ENCODE data around the gene MEGF6. TPM values are rescaled to one million over a fixed set of nuclear protein-coding genes. Genes with fewer than 3 reads are reported as not detected.
"Not testable (repeated sequence)": the region's sequence is repeated elsewhere in the genome, so short reads cannot be mapped to it uniquely, and the experiment has no call there.

Gene MEGF6
- total RNA-seq, 2 experiments from 2014 or later = 57.5 to 62.2 TPM

DNA sequence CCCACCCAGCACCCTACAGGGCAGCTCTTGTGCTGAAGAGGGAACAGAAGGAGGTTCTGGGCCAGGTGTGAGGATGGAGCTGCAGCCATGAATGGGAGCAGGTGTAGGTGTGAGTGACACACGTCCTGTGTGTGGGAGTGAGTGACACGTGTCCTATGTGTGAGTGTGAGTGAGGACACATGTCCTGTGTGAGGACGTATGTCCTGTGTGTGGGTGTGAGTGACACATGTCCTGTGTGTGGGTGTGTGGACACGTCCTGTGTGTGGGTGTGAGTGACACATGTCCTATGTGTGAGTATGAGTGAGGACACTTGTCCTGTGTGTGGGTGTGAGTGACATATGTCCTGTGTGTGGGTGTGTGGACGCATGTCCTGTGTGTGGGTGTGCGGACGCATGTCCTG is 26.4 kb downstream of the MEGF6 start:
- TF ChIP-seq, protein P1, sequence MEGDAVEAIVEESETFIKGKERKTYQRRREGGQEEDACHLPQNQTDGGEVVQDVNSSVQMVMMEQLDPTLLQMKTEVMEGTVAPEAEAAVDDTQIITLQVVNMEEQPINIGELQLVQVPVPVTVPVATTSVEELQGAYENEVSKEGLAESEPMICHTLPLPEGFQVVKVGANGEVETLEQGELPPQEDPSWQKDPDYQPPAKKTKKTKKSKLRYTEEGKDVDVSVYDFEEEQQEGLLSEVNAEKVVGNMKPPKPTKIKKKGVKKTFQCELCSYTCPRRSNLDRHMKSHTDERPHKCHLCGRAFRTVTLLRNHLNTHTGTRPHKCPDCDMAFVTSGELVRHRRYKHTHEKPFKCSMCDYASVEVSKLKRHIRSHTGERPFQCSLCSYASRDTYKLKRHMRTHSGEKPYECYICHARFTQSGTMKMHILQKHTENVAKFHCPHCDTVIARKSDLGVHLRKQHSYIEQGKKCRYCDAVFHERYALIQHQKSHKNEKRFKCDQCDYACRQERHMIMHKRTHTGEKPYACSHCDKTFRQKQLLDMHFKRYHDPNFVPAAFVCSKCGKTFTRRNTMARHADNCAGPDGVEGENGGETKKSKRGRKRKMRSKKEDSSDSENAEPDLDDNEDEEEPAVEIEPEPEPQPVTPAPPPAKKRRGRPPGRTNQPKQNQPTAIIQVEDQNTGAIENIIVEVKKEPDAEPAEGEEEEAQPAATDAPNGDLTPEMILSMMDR (IDR thresholded peaks at IDR 0.05) = no peak
- Histone ChIP-seq H3K4me1 (ENCODE audit: insufficient read depth, low read length) (no peaks in the 10 kb centered on the region), H3K27ac (ENCODE audit: low read depth in 1 of 2, low read length in 2 of 2) (no peak overlapping the region), H3K9me3 (ENCODE audit: control insufficient read depth in 1 of 2, insufficient read depth in 1 of 2, low read length in 2 of 2) (peaks cover 0 to 3% of the 10 kb centered on the region in 2 experiments), H3K36me3 (ENCODE audit: insufficient read depth, low read length) (no peaks in the 10 kb centered on the region), H3K27me3 (ENCODE audit: control insufficient read depth in 1 of 2, insufficient read depth in 2 of 2, low read length in 2 of 2) (no peaks in the 10 kb centered on the region), H3K4me3 (ENCODE audit: low read length) (no peak overlapping the region)
- H3K27me3 Mint-ChIP-seq = no peaks in the 10 kb centered on the region
- DNase-seq (no peak), ATAC-seq (ENCODE audit: poor library complexity) (no peak)
- H3K4me3 Mint-ChIP-seq = no peak overlapping the region
- intact Hi-C loops (cut with DNase I, micrococcal nuclease) = loop anchor here in 1 of 2 experiments (5.0 kb wide), 1 partner anchor 33 kb away; no protein-coding TSS in a partner anchor
- POLR2A ChIA-PET = no interaction called here
- H3K4me1 Mint-ChIP-seq (ENCODE audit: low read depth) = no peaks in the 10 kb centered on the region
- H3K36me3 Mint-ChIP-seq (ENCODE audit: low read depth) = no peaks in the 10 kb centered on the region
- H3K27ac Mint-ChIP-seq = no peak overlapping the region
- CTCF ChIA-PET = no interaction called here
- H3K9me3 Mint-ChIP-seq = no peaks in the 10 kb centered on the region

DNA sequence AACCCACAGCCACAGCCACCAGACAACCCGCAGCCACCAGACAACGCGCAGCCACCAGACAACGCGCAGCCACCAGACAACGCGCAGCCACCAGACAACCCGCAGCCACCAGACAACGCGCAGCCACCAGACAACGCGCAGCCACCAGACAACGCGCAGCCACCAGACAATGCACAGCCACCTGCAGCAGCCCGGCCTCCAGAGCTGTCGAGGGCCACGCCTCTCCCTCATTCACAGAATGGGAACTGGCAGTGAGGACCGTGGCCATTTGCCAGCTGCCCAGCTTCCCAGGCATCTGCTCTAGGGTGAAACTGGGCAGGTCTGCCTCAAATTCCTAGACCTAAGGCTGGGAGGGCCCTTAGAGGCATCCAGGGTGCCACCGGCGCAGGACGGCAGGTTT is 27.6 kb downstream of the MEGF6 start:
- H3K27ac ChIP-seq (ENCODE audit: low read depth in 1 of 2, low read length in 2 of 2); H3K4me1 ChIP-seq (ENCODE audit: insufficient read depth, low read length); H3K27me3 ChIP-seq (ENCODE audit: control insufficient read depth in 1 of 2, insufficient read depth in 2 of 2, low read length in 2 of 2); H3K36me3 ChIP-seq (ENCODE audit: insufficient read depth, low read length); H3K4me3 ChIP-seq (ENCODE audit: low read length); H3K9me3 ChIP-seq (ENCODE audit: control insufficient read depth in 1 of 2, insufficient read depth in 1 of 2, low read length in 2 of 2); H3K9me3 Mint-ChIP-seq; CTCF ChIA-PET; POLR2A ChIA-PET; DNase-seq; H3K36me3 Mint-ChIP-seq (ENCODE audit: low read depth); ATAC-seq (ENCODE audit: poor library complexity); intact Hi-C loops (cut with DNase I, micrococcal nuclease); H3K4me1 Mint-ChIP-seq (ENCODE audit: low read depth); H3K27me3 Mint-ChIP-seq; H3K4me3 Mint-ChIP-seq; H3K27ac Mint-ChIP-seq: not testable (repeated sequence)

DNA sequence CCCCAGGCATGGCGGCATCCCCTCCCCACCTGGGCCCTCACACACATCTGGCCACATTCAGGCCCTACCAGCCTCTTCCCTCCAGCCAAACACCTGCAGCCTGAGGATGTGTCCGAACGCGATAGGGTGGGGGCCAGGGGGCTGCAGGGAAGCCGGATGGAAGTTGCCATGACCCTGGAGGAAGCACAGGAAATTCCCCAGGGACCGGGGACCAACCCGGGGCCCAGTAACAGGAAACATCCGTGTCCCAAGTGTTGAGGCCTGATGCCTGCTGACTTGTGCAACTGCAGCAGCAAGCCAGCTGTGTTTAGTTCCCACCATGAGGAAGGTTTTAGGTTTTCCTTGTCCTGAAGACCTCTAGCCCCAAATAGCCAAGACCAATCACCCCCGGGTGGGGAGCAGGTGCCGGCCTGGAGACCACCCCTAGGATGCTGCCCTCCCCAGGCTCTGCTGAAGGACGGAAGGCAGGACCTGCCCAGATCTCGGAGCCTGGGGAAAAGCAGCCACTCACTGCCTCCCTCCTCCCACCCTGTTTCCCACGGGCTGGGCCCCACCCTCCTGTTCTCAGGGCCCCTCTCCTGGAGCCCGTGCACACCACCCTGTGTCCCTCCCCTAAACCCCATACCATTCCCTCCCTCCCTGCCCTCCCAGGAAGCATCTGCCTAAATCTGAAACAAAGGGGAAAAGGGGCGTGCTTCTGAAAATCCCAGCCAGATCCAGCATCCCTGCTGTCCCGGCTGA is 29.8 kb downstream of the MEGF6 start:
- intact Hi-C loops (cut with DNase I, micrococcal nuclease) = no loop called here
- H3K27ac ChIP-seq (ENCODE audit: low read depth in 1 of 2, low read length in 2 of 2) = no peak overlapping the region
- TF ChIP-seq, protein P1 (IDR thresholded peaks at IDR 0.05) = no peak
- peaks cover 0 to 5% of the 10 kb centered on the region in 2 experiments for H3K9me3 ChIP-seq (ENCODE audit: control insufficient read depth in 1 of 2, insufficient read depth in 1 of 2, low read length in 2 of 2)
- H3K4me1 Mint-ChIP-seq (ENCODE audit: low read depth) = no peaks in the 10 kb centered on the region
- no peak overlapping the region for H3K27ac Mint-ChIP-seq
- H3K4me1 ChIP-seq (ENCODE audit: insufficient read depth, low read length) = no peaks in the 10 kb centered on the region
- H3K9me3 Mint-ChIP-seq = no peaks in the 10 kb centered on the region
- ATAC-seq (ENCODE audit: poor library complexity) (no peak), DNase-seq (no peak)
- H3K36me3 Mint-ChIP-seq (ENCODE audit: low read depth) = no peaks in the 10 kb centered on the region
- ChIA-PET CTCF (no interaction called here), POLR2A (no interaction called here)
- H3K4me3 ChIP-seq (ENCODE audit: low read length) = no peak overlapping the region
- H3K36me3 ChIP-seq (ENCODE audit: insufficient read depth, low read length) = no peaks in the 10 kb centered on the region
- H3K27me3 ChIP-seq (ENCODE audit: control insufficient read depth in 1 of 2, insufficient read depth in 2 of 2, low read length in 2 of 2) = no peaks in the 10 kb centered on the region
- H3K27me3 Mint-ChIP-seq = no peaks in the 10 kb centered on the region
- no peak overlapping the region for H3K4me3 Mint-ChIP-seq

DNA sequence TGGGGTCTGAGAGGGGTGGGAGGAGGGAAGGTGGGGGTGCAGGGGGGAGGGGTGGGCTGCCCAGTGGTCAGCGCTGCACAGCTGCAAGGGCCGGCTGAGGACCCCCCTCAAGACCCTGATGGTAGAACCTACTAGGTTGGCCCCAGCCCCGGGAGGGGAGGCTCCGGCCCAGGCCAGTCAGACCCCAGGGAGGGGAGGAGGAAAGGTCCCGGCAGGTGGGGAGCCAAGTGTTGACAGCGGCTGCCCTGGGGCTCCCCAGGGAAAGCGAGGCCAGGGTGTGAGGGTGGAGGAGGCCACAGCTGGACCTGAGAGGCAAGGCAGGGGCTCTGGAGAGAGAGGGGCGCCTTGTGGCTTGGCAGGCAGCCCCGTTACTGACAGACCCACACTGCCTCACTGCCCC is 31.1 kb downstream of the MEGF6 start:
- Mint-ChIP-seq H3K27me3 (no peaks in the 10 kb centered on the region), H3K4me1 (ENCODE audit: low read depth) (no peaks in the 10 kb centered on the region), H3K9me3 (no peaks in the 10 kb centered on the region), H3K4me3 (no peak overlapping the region), H3K27ac (no peak overlapping the region), H3K36me3 (ENCODE audit: low read depth) (no peaks in the 10 kb centered on the region)
- Histone ChIP-seq H3K27ac (ENCODE audit: low read depth in 1 of 2, low read length in 2 of 2) (no peak overlapping the region), H3K27me3 (ENCODE audit: control insufficient read depth in 1 of 2, insufficient read depth in 2 of 2, low read length in 2 of 2) (no peaks in the 10 kb centered on the region), H3K36me3 (ENCODE audit: insufficient read depth, low read length) (no peaks in the 10 kb centered on the region), H3K9me3 (ENCODE audit: control insufficient read depth in 1 of 2, insufficient read depth in 1 of 2, low read length in 2 of 2) (peaks cover 0 to 14% of the 10 kb centered on the region in 2 experiments), H3K4me1 (ENCODE audit: insufficient read depth, low read length) (no peaks in the 10 kb centered on the region), H3K4me3 (ENCODE audit: low read length) (no peak overlapping the region)
- ATAC-seq (ENCODE audit: poor library complexity) (no peak), DNase-seq (no peak)
- ChIA-PET POLR2A (no interaction called here), CTCF (no interaction called here)
- intact Hi-C loops (cut with DNase I, micrococcal nuclease) = no loop called here
- TF ChIP-seq, protein P1 (IDR thresholded peaks at IDR 0.05) = no peak

Measured in CD4-positive, alpha-beta T cell (primary cell).